H1 (cell line): ENCODE measurements around the gene ZNF804B. TPM values are rescaled to one million over a fixed set of nuclear protein-coding genes. Genes with fewer than 3 reads are reported as not detected.

ENCODE experiments used
- CTCF ChIA-PET: fragments of 300-600 bp; sonication (Branson Sonifier 250); formaldehyde crosslinking; loops from one replicate; lab custom pipeline; 2021; ENCODE audit not compliant: partially characterized antibody; lab: Charles Lee
- POLR2A ChIA-PET: fragments of 300-600 bp; sonication (Branson Sonifier 250); formaldehyde crosslinking; loops from one replicate; lab custom pipeline; 2021; ENCODE audit warnings: inconsistent platforms; ENCODE audit not compliant: partially characterized antibody; lab: Charles Lee
- DNase-seq, 2 experiments: peaks; one replicate each; pipeline versions ENCODE4 v3.0.0 to v3.0.0-alpha.2; 2010 to 2022; ENCODE audit warnings: low spot score in 2 of 2, low read depth in 1 of 2, mixed read lengths in 1 of 2
- FAIRE-seq: peaks from 2 replicates; lab custom pipeline; 2011; peaks lifted over from hg19 to GRCh38; lab: Jason Lieb, UNC
- H2AFZ ChIP-seq: 2 replicates; pipeline ENCODE4 v1.8.1; 2012; ENCODE audit warnings: low read length, inconsistent platforms
- H2AK5ac ChIP-seq: 2 replicates; pipeline ENCODE4 v1.6.1; 2013; ENCODE audit warnings: low read depth, low read length
- H2BK120ac ChIP-seq: replicated peaks from 2 replicates; pipeline ENCODE3; 2013; ENCODE audit warnings: low read depth, low read length, inconsistent platforms
- H2BK12ac ChIP-seq: 2 replicates; pipeline ENCODE4 v1.6.1; 2013; ENCODE audit warnings: low read depth, low read length
- H2BK15ac ChIP-seq: 2 replicates; pipeline ENCODE4 v1.6.1; 2013; ENCODE audit warnings: low read length
- H2BK20ac ChIP-seq: 2 replicates; pipeline ENCODE4 v1.6.1; 2013; ENCODE audit warnings: low read length
- H2BK5ac ChIP-seq: 2 replicates; pipeline ENCODE4 v1.6.1; 2013; ENCODE audit warnings: low read depth, low read length
- H3K14ac ChIP-seq: 2 replicates; pipeline ENCODE4 v1.6.1; 2013; ENCODE audit warnings: inconsistent platforms; ENCODE audit not compliant: insufficient read length
- H3K18ac ChIP-seq: 2 replicates; pipeline ENCODE4 v1.6.1; 2013; ENCODE audit warnings: low read length; ENCODE audit errors: extremely low read depth
- H3K23ac ChIP-seq: 2 replicates; pipeline ENCODE4 v1.6.1; 2013; ENCODE audit warnings: inconsistent platforms; ENCODE audit not compliant: insufficient read length
- H3K23me2 ChIP-seq: 2 replicates; pipeline ENCODE4 v1.6.1; 2013; ENCODE audit warnings: low read depth, low read length
- H3K27ac ChIP-seq: 2 replicates; pipeline ENCODE4 v1.6.1; 2011; ENCODE audit warnings: low read depth, low read length, inconsistent platforms
- H3K27me3 ChIP-seq, 4 experiments: replicated peaks in 1 of 4; 1 replicate in 1 of 4; 2 replicates in 3 of 4; pipeline versions ENCODE4 v1.6.1 to v1.8.1; 2011 to 2013; ENCODE audit warnings: low read length in 3 of 4, mild to moderate bottlenecking in 3 of 4, inconsistent platforms in 2 of 4, mixed read lengths in 2 of 4, moderate library complexity in 1 of 4; ENCODE audit not compliant: control insufficient read depth in 3 of 4, insufficient read depth in 3 of 4; ENCODE audit errors: extremely low read depth in 1 of 4
- H3K36me3 ChIP-seq, 4 experiments: 2 replicates each; pipeline versions ENCODE4 v1.6.1 to v1.8.1; 2011 to 2013; ENCODE audit warnings: mild to moderate bottlenecking in 4 of 4, low read length in 3 of 4, moderate library complexity in 2 of 4, control low read depth in 1 of 4, inconsistent platforms in 1 of 4; ENCODE audit not compliant: insufficient read depth in 4 of 4, control insufficient read depth in 2 of 4
- H3K4ac ChIP-seq: replicated peaks from 2 replicates; pipeline ENCODE3; 2013; ENCODE audit warnings: low read length, low read depth, mixed read lengths, inconsistent platforms; ENCODE audit not compliant: insufficient read length
- H3K4me1 ChIP-seq, 4 experiments: replicated peaks in 1 of 4; 1 replicate in 1 of 4; 2 replicates in 3 of 4; pipeline versions ENCODE4 v1.6.1 to v1.8.1; 2011 to 2013; ENCODE audit warnings: low read length in 3 of 4, inconsistent platforms in 2 of 4, mixed read lengths in 1 of 4; ENCODE audit not compliant: insufficient read depth in 4 of 4, control insufficient read depth in 3 of 4
- H3K4me2 ChIP-seq, 2 experiments: 2 replicates each; pipeline versions ENCODE4 v1.6.1 to v1.8.1; 2011 to 2013; ENCODE audit warnings: low read depth in 2 of 2, low read length in 2 of 2, control low read depth in 1 of 2, inconsistent platforms in 1 of 2, mild to moderate bottlenecking in 1 of 2; ENCODE audit not compliant: insufficient read depth in 1 of 2
- H3K4me3 ChIP-seq, 4 experiments: fragments of 200-600, 300-600 bp in 1 of 4; sonication (generic), shearing (Covaris generic), sonication (Bioruptor Twin) in 1 of 4; 2 replicates each; pipeline versions ENCODE4 v1.5.1 to v1.8.1; 2011 to 2016; ENCODE audit warnings: low read length in 4 of 4, low read depth in 3 of 4, control low read depth in 2 of 4, inconsistent platforms in 2 of 4, mild to moderate bottlenecking in 2 of 4, mixed read lengths in 1 of 4, moderate library complexity in 1 of 4; ENCODE audit not compliant: insufficient read depth in 2 of 4; ENCODE audit errors: extremely low read depth in 1 of 4
- H3K56ac ChIP-seq: replicated peaks from 2 replicates; pipeline ENCODE3; 2013; ENCODE audit warnings: low read depth, mild to moderate bottlenecking, mixed read lengths, low read length, inconsistent platforms; ENCODE audit not compliant: insufficient read length
- H3K79me1 ChIP-seq: 2 replicates; pipeline ENCODE4 v1.6.1; 2013; ENCODE audit warnings: low read depth, low read length, control low read depth
- H3K79me2 ChIP-seq, 2 experiments: 2 replicates each; pipeline versions ENCODE4 v1.6.1 to v1.8.1; 2012 to 2013; ENCODE audit warnings: low read length in 2 of 2, mild to moderate bottlenecking in 2 of 2, inconsistent platforms in 1 of 2; ENCODE audit not compliant: insufficient read depth in 2 of 2, control insufficient read depth in 1 of 2
- H3K9ac ChIP-seq, 4 experiments: replicated peaks in 1 of 4; 1 replicate in 1 of 4; 2 replicates in 3 of 4; pipeline versions ENCODE4 v1.6.1 to v1.8.1; 2011 to 2013; ENCODE audit warnings: low read depth in 3 of 4, low read length in 3 of 4, control low read depth in 2 of 4, mild to moderate bottlenecking in 2 of 4, moderate library complexity in 2 of 4, inconsistent platforms in 1 of 4; ENCODE audit errors: extremely low read depth in 1 of 4
- H3K9me3 ChIP-seq, 2 experiments: 2 replicates each; pipeline versions ENCODE4 v1.6.1 to v1.8.1; 2012 to 2013; ENCODE audit warnings: mild to moderate bottlenecking in 2 of 2, moderate library complexity in 2 of 2, control low read depth in 1 of 2, inconsistent platforms in 1 of 2, low read depth in 1 of 2, low read length in 1 of 2, mixed read lengths in 1 of 2; ENCODE audit not compliant: insufficient read depth in 2 of 2
- H4K20me1 ChIP-seq, 2 experiments: replicated peaks in 1 of 2; 2 replicates each; pipeline versions ENCODE3 to v1.8.1; 2011 to 2013; ENCODE audit warnings: inconsistent platforms in 2 of 2, low read length in 2 of 2, mild to moderate bottlenecking in 1 of 2; ENCODE audit not compliant: insufficient read depth in 2 of 2, control insufficient read depth in 1 of 2
- H4K5ac ChIP-seq: 2 replicates; pipeline ENCODE4 v1.6.1; 2013; ENCODE audit warnings: low read length, low read depth, mixed read lengths, inconsistent platforms; ENCODE audit not compliant: insufficient read length
- H4K8ac ChIP-seq: 2 replicates; pipeline ENCODE4 v1.8.0; 2013; ENCODE audit warnings: mild to moderate bottlenecking, moderate library complexity, low read length, inconsistent platforms; ENCODE audit not compliant: insufficient read depth; ENCODE audit errors: extremely low read depth
- H4K91ac ChIP-seq: replicated peaks from 2 replicates; pipeline ENCODE3; 2013; ENCODE audit warnings: low read length, mixed read lengths, inconsistent platforms; ENCODE audit not compliant: insufficient read length
- CTCF ChIP-seq, 3 experiments: IDR thresholded peaks; 1 replicate in 2 of 3; 2 replicates in 1 of 3; pipeline versions ENCODE4 v1.5.1 to v1.6.1; 2011; ENCODE audit warnings: low read length in 3 of 3, mild to moderate bottlenecking in 3 of 3, inconsistent platforms in 2 of 3, low read depth in 1 of 3, moderate library complexity in 1 of 3; ENCODE audit not compliant: insufficient read depth in 1 of 3; ENCODE audit errors: control extremely low read depth in 1 of 3
- SP1 ChIP-seq: IDR thresholded peaks from 2 replicates; pipeline ENCODE4 v1.6.1; 2011; ENCODE audit warnings: low read depth, low read length
- WGBS, 2 experiments: shearing (Covaris generic) in 1 of 2; methylation state at CpG; one replicate each; pipeline versions ENCODE4 v1.1.6 to v1.1.7; 2013 to 2015; ENCODE audit warnings: low lambda C conversion rate in 2 of 2, mixed read lengths in 2 of 2, inconsistent platforms in 1 of 2, low coverage in 1 of 2, missing lambda C conversion rate in 1 of 2; ENCODE audit not compliant: insufficient replicate concordance in 2 of 2, insufficient coverage in 1 of 2, insufficient read length in 1 of 2; ENCODE audit errors: extremely low coverage in 1 of 2, missing lambda C conversion rate in 1 of 2; 5-methylcytosine and 5-hydroxymethylcytosine counted together
- polyA plus RNA-seq, 7 experiments: library from polyadenylated mRNA; depleted of rRNA in 3 of 7; stranded (reverse) in 5 of 7; unstranded in 2 of 7; fragments of >200 nt in 5 of 7; fragments of 200-250 nt in 2 of 7; gene quantifications; 1 replicate in 5 of 7; 2 replicates in 1 of 7; 4 replicates in 1 of 7; pipeline versions ENCODE4 v1.2.1 to v1.2.3, GENCODE V29; 2011 to 2013; ENCODE audit warnings: missing spikeins in 2 of 7, mixed read lengths in 2 of 7
- total RNA-seq: library from RNA; stranded (reverse); fragmentation: NEBNext Ultra II Directional; extraction: Animal tissue kit (Norgen Biotek cat#: 25700); gene quantifications from 2 replicates; pipeline ENCODE4 v1.2.1, GENCODE V29; 2021

ZNF804B gene
- total and polyA plus RNA-seq, 2 of the 8 experiments (the other 6 are each of a cell fraction or from before 2014, with no cell fraction given): not detected

DNA sequence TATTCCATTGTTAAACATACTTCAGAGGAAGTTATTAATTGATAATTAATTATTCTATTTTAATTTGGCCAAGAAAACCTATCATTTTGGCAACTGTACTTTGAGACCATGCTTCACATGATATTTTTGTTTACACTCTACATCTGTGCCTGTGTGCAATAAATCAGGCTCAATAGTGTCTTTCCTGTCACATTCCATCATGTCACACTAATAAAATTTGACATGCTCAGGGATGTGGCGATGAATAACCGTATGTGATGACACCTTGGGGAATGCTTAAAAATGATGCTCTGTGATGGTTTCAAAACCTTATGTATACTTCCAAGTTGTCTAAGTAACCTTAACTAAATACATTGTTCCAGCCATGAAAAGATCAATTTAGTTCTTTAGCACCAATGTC, 400.6 kb downstream of the ZNF804B start:
- H3K4ac ChIP-seq: no peak overlapping the region
- no peak overlapping the region for H4K5ac ChIP-seq
- no peak overlapping the region for H2BK5ac ChIP-seq
- 92% methylated on average over 2 of the region's 2 CpGs; no CpG with 5 or more reads in 1 of the 2 experiments for WGBS, 2 experiments
- no peak overlapping the region for H2BK120ac ChIP-seq
- H3K56ac ChIP-seq: no peak overlapping the region
- no peak overlapping the region for H3K4me3 ChIP-seq
- no peak overlapping the region for H2BK12ac ChIP-seq
- H3K23ac ChIP-seq: no peak overlapping the region
- H2BK20ac ChIP-seq: no peak overlapping the region
- no peaks in the 10 kb centered on the region for H3K79me2 ChIP-seq
- no peak overlapping the region for H2AFZ ChIP-seq
- H3K4me2 ChIP-seq: no peak overlapping the region
- H3K36me3 ChIP-seq: no peaks in the 10 kb centered on the region
- no peaks in the 10 kb centered on the region for H4K20me1 ChIP-seq
- ChIA-PET POLR2A (no interaction called here), CTCF (no interaction called here)
- no peaks in the 10 kb centered on the region for H3K79me1 ChIP-seq
- H3K9ac ChIP-seq: no peak overlapping the region
- DNase-seq (no peak), FAIRE-seq (no peak)
- H3K27me3 ChIP-seq: no peaks in the 10 kb centered on the region
- H2BK15ac ChIP-seq: no peak overlapping the region
- H3K4me1 ChIP-seq: no peaks in the 10 kb centered on the region
- no peak overlapping the region for H3K27ac ChIP-seq
- no peak overlapping the region for H4K8ac ChIP-seq
- H3K23me2 ChIP-seq: no peaks in the 10 kb centered on the region
- H3K14ac ChIP-seq: no peak overlapping the region
- no peak overlapping the region for H4K91ac ChIP-seq
- no peak overlapping the region for H2AK5ac ChIP-seq
- H3K18ac ChIP-seq: no peak overlapping the region
- no peaks in the 10 kb centered on the region for H3K9me3 ChIP-seq
- no peak for TF ChIP-seq CTCF (IDR thresholded peaks at IDR 0.05; ENCODE audit: control extremely low read depth in 1 of 3, insufficient read depth in 1 of 3, low read depth in 1 of 3, low read length in 3 of 3)
- TF ChIP-seq SP1: no peak
